Naive B cell (primary cell): ENCODE measurements around the gene SLC44A2. TPM values are rescaled to one million over a fixed set of nuclear protein-coding genes. Genes with fewer than 3 reads are reported as not detected.

Experiments
- ATAC-seq, 2 donors: fragments of 150-1000 bp; cut with Tn5 transposase; 2 replicates each; pipeline ENCODE4 v1.10.0; 2021; ENCODE audit warnings: low read depth in 2 of 2, mild to moderate bottlenecking in 2 of 2, moderate library complexity in 2 of 2
- DNase-seq: peaks from one replicate; pipeline ENCODE4 v3.0.0; 2022
- H3K27ac Mint-ChIP-seq, 6 donors: one replicate each; pipeline ENCODE4 v1.8.0; 2020 to 2022; ENCODE audit warnings: mild to moderate bottlenecking in 6 of 6, mixed read lengths in 6 of 6, moderate library complexity in 5 of 6, inconsistent platforms in 2 of 6
- H3K27me3 Mint-ChIP-seq, 3 donors: one replicate each; pipeline ENCODE4 v1.8.0; 2021 to 2022; ENCODE audit warnings: mixed read lengths in 3 of 3, mild to moderate bottlenecking in 1 of 3
- H3K36me3 Mint-ChIP-seq, 2 donors: one replicate each; pipeline ENCODE4 v1.8.0; 2020 to 2022; ENCODE audit warnings: mixed read lengths in 2 of 2, inconsistent platforms in 1 of 2, mild to moderate bottlenecking in 1 of 2
- H3K4me1 Mint-ChIP-seq, 3 donors: one replicate each; pipeline ENCODE4 v1.8.0; 2020 to 2022; ENCODE audit warnings: mixed read lengths in 3 of 3, inconsistent platforms in 1 of 3, mild to moderate bottlenecking in 1 of 3, moderate library complexity in 1 of 3
- H3K4me3 Mint-ChIP-seq, 8 donors: one replicate each; pipeline ENCODE4 v1.8.0; 2020 to 2022; ENCODE audit warnings: mild to moderate bottlenecking in 8 of 8, mixed read lengths in 8 of 8, moderate library complexity in 8 of 8, inconsistent platforms in 2 of 8
- H3K9me3 Mint-ChIP-seq, 7 donors: one replicate each; pipeline ENCODE4 v1.8.0; 2020 to 2022; ENCODE audit warnings: mixed read lengths in 7 of 7, mild to moderate bottlenecking in 5 of 7, inconsistent platforms in 2 of 7, moderate library complexity in 1 of 7
- polyA plus RNA-seq, 6 donors: library from polyadenylated mRNA; unstranded; fragments of 300-500 nt; fragmentation: Illumina TruSeq; gene quantifications; one replicate each; pipeline ENCODE4 v1.2.3, GENCODE V29; 2021; ENCODE audit warnings: low read depth in 6 of 6

The SLC44A2 gene
- polyA plus RNA-seq, 6 donors from 2014 or later: 290 to 499 (median 313) TPM

GRCh38 chr19:10644260-10645007 is 19.1 kb downstream of the SLC44A2 start:
- Mint-ChIP-seq H3K27me3 (no peaks in the 10 kb centered on the region), H3K4me1 (peaks cover 26 to 34% (median 29%) of the 10 kb centered on the region in 3 donors), H3K36me3 (peaks cover 0 to 13% of the 10 kb centered on the region in 2 donors), H3K9me3 (no peaks in the 10 kb centered on the region), H3K4me3 (peak overlapping the region in 1 of 8 donors; percentile 13), H3K27ac (peak overlapping the region; percentile 51 to 93 (median 72))
- ATAC-seq (peak; percentile 81 to 91), DNase-seq (peak; percentile 78)

GRCh38 chr19:10646456-10647159 is 21.3 kb downstream of the SLC44A2 start:
- DNase-seq (no peak), ATAC-seq (no peak)
- H3K4me3 Mint-ChIP-seq: no peak overlapping the region
- peak overlapping the region; percentile 27 to 65 (median 58) for H3K27ac Mint-ChIP-seq
- H3K27me3 Mint-ChIP-seq: no peaks in the 10 kb centered on the region
- H3K4me1 Mint-ChIP-seq: peaks cover 20 to 33% (median 25%) of the 10 kb centered on the region in 3 donors
- H3K36me3 Mint-ChIP-seq: peaks cover 0 to 13% of the 10 kb centered on the region in 2 donors
- H3K9me3 Mint-ChIP-seq: no peaks in the 10 kb centered on the region

GRCh38 chr19:10648360-10648759 is 23.0 kb downstream of the SLC44A2 start:
- DNase-seq (no peak), ATAC-seq (no peak)
- Mint-ChIP-seq H3K36me3 (peaks cover 0 to 2% of the 10 kb centered on the region in 2 donors), H3K9me3 (no peaks in the 10 kb centered on the region), H3K27me3 (no peaks in the 10 kb centered on the region), H3K4me3 (peak overlapping the region in 1 of 8 donors; percentile 84), H3K4me1 (peaks cover 25 to 36% (median 32%) of the 10 kb centered on the region in 3 donors), H3K27ac (peak overlapping the region in 3 of 6 donors; percentile 39 to 97 (median 41))

- H3K9me3 Mint-ChIP-seq: peaks cover 0 to 3% (median 0%) of the 10 kb centered on the region in 7 donors
- H3K36me3 Mint-ChIP-seq: no peaks in the 10 kb centered on the region
- peaks cover 25 to 39% (median 37%) of the 10 kb centered on the region in 3 donors for H3K4me1 Mint-ChIP-seq
- peaks cover 0 to 4% (median 0%) of the 10 kb centered on the region in 3 donors for H3K27me3 Mint-ChIP-seq
- ATAC-seq: no peak
- peak overlapping the region in 7 of 8 donors; percentile 71 to 100 (median 92) for H3K4me3 Mint-ChIP-seq
- no peak for DNase-seq
- peak overlapping the region; percentile 91 to 100 (median 100) for H3K27ac Mint-ChIP-seq
These were observed 26.5 kb downstream of the SLC44A2 start for GRCh38 chr19:10651851-10652250.

GRCh38 chr19:10653482-10653731 is 28.1 kb downstream of the SLC44A2 start:
- Mint-ChIP-seq H3K36me3 (no peaks in the 10 kb centered on the region), H3K9me3 (peaks cover 0 to 3% (median 0%) of the 10 kb centered on the region in 7 donors), H3K4me1 (peaks cover 26 to 43% (median 39%) of the 10 kb centered on the region in 3 donors), H3K27me3 (peaks cover 0 to 4% (median 0%) of the 10 kb centered on the region in 3 donors), H3K4me3 (peak overlapping the region; percentile 88 to 100 (median 96)), H3K27ac (peak overlapping the region; percentile 99 to 100 (median 100))
- ATAC-seq: no peak
- no peak for DNase-seq

- Mint-ChIP-seq H3K9me3 (peaks cover 0 to 3% (median 0%) of the 10 kb centered on the region in 7 donors), H3K27ac (peak within 1 kb of the TSS; percentile 99 to 100 (median 100))
- peak; percentile 81 to 86 for ATAC-seq
These were observed 28.6 kb downstream of the SLC44A2 start, which contains the start of gene ILF3 for GRCh38 chr19:10653732-10654609. Gene ILF3 (plus strand): TSS chr19:10654346. CDS start chr19:10670606, 16,260 bp downstream.

GRCh38 chr19:10654610-10655456 is 29.5 kb downstream of the SLC44A2 start:
- H3K4me1 Mint-ChIP-seq: peaks cover 24 to 56% (median 38%) of the 10 kb centered on the region in 3 donors
- peak; percentile 14 to 16 for ATAC-seq

More at GRCh38 chr19:10653732-10654609, 28.6 kb downstream of the SLC44A2 start, which contains the start of gene ILF3:
- H3K27me3 Mint-ChIP-seq: peaks cover 0 to 4% (median 0%) of the 10 kb centered on the region in 3 donors
- H3K4me3 Mint-ChIP-seq: peak within 1 kb of the TSS; percentile 88 to 100 (median 96)
- H3K36me3 Mint-ChIP-seq: no peaks in the 10 kb centered on the region
- peaks cover 24 to 48% (median 38%) of the 10 kb centered on the region in 3 donors for H3K4me1 Mint-ChIP-seq
- DNase-seq: peak; percentile 100

GRCh38 chr19:10655457-10656312 is 30.3 kb downstream of the SLC44A2 start:
- Mint-ChIP-seq H3K36me3 (no peaks in the 10 kb centered on the region), H3K4me3 (peak overlapping the region; percentile 88 to 98 (median 92)), H3K9me3 (peaks cover 0 to 3% (median 0%) of the 10 kb centered on the region in 7 donors), H3K27me3 (peaks cover 0 to 4% (median 0%) of the 10 kb centered on the region in 3 donors), H3K27ac (peak overlapping the region; percentile 96 to 99 (median 98)), H3K4me1 (peaks cover 29 to 63% (median 38%) of the 10 kb centered on the region in 3 donors)
- ATAC-seq: no peak
- no peak for DNase-seq

More at GRCh38 chr19:10654610-10655456, 29.5 kb downstream of the SLC44A2 start:
- H3K9me3 Mint-ChIP-seq: peaks cover 0 to 3% (median 0%) of the 10 kb centered on the region in 7 donors
- H3K36me3 Mint-ChIP-seq: no peaks in the 10 kb centered on the region
- peaks cover 0 to 4% (median 0%) of the 10 kb centered on the region in 3 donors for H3K27me3 Mint-ChIP-seq
- peak overlapping the region; percentile 96 to 100 (median 98) for H3K27ac Mint-ChIP-seq
- H3K4me3 Mint-ChIP-seq: peak overlapping the region; percentile 88 to 100 (median 96)
- DNase-seq: no peak

GRCh38 chr19:10660346-10660745 is 35.0 kb downstream of the SLC44A2 start:
- Mint-ChIP-seq H3K4me1 (peaks cover 38 to 75% (median 40%) of the 10 kb centered on the region in 3 donors), H3K27ac (peak overlapping the region in 1 of 6 donors; percentile 36), H3K36me3 (no peaks in the 10 kb centered on the region), H3K9me3 (no peaks in the 10 kb centered on the region), H3K27me3 (no peaks in the 10 kb centered on the region), H3K4me3 (peak overlapping the region in 4 of 8 donors; percentile 2 to 40 (median 17))
- no peak for ATAC-seq
- no peak for DNase-seq

GRCh38 chr19:10661946-10662345 is 36.6 kb downstream of the SLC44A2 start:
- Mint-ChIP-seq H3K9me3 (no peaks in the 10 kb centered on the region), H3K4me3 (peak overlapping the region in 3 of 8 donors; percentile 4 to 69 (median 15)), H3K36me3 (no peaks in the 10 kb centered on the region), H3K4me1 (peaks cover 25 to 71% (median 30%) of the 10 kb centered on the region in 3 donors), H3K27me3 (no peaks in the 10 kb centered on the region), H3K27ac (peak overlapping the region in 3 of 6 donors; percentile 13 to 76 (median 42))
- ATAC-seq: no peak
- DNase-seq: no peak
